Astrocyte (in vitro differentiated cells and primary cell): ENCODE data around the gene FBN2. TPM values are rescaled to one million over a fixed set of nuclear protein-coding genes. Genes with fewer than 3 reads are reported as not detected.

ENCODE experiments used
- DNase-seq: peaks from one replicate; pipeline ENCODE4 v3.0.0-alpha.2; 2010; ENCODE audit warnings: low read depth
- FAIRE-seq: peaks from 2 replicates; lab custom pipeline; 2011; peaks lifted over from hg19 to GRCh38; lab: Jason Lieb, UNC
- H2AFZ ChIP-seq: 2 replicates; pipeline ENCODE4 v1.6.0; 2012; ENCODE audit warnings: low read depth, low read length, inconsistent platforms
- H3K27ac ChIP-seq: 2 replicates; pipeline ENCODE4 v1.5.1; 2011; ENCODE audit warnings: low read depth, low read length, inconsistent platforms
- H3K27me3 ChIP-seq: 2 replicates; pipeline ENCODE4 v1.6.0; 2011; ENCODE audit warnings: low read length, inconsistent platforms; ENCODE audit not compliant: insufficient read depth
- H3K36me3 ChIP-seq: 2 replicates; pipeline ENCODE4 v1.5.1; 2011; ENCODE audit warnings: low read length, inconsistent platforms; ENCODE audit not compliant: insufficient read depth
- H3K4me1 ChIP-seq: 2 replicates; pipeline ENCODE4 v1.5.1; 2011; ENCODE audit warnings: low read length, inconsistent platforms; ENCODE audit not compliant: insufficient read depth
- H3K4me2 ChIP-seq: 2 replicates; pipeline ENCODE4 v1.6.0; 2012; ENCODE audit warnings: low read length, inconsistent platforms
- H3K4me3 ChIP-seq: 2 replicates; pipeline ENCODE4 v1.5.1; 2011; ENCODE audit warnings: low read depth, mild to moderate bottlenecking, low read length, inconsistent platforms; ENCODE audit not compliant: insufficient read depth
- H3K79me2 ChIP-seq: 2 replicates; pipeline ENCODE4 v1.6.0; 2012; ENCODE audit warnings: mild to moderate bottlenecking, low read length, inconsistent platforms; ENCODE audit not compliant: insufficient read depth
- H3K9ac ChIP-seq: 2 replicates; pipeline ENCODE4 v1.6.0; 2012; ENCODE audit warnings: mild to moderate bottlenecking, low read length, inconsistent platforms
- H3K9me3 ChIP-seq: 2 replicates; pipeline ENCODE4 v1.5.1; 2012; ENCODE audit warnings: low read depth, mild to moderate bottlenecking, low read length, inconsistent platforms; ENCODE audit not compliant: insufficient read depth
- H4K20me1 ChIP-seq: 2 replicates; pipeline ENCODE4 v1.6.0; 2012; ENCODE audit warnings: low read length, inconsistent platforms; ENCODE audit not compliant: insufficient read depth
- H3K27ac Mint-ChIP-seq: one replicate; pipeline ENCODE4 v1.8.0; 2021; ENCODE audit warnings: mild to moderate bottlenecking, mixed read lengths; ENCODE audit not compliant: unreplicated experiment
- H3K27me3 Mint-ChIP-seq: one replicate; pipeline ENCODE4 v1.8.0; 2021; ENCODE audit warnings: low read depth, mixed read lengths; ENCODE audit not compliant: unreplicated experiment
- H3K36me3 Mint-ChIP-seq: one replicate; pipeline ENCODE4 v1.8.0; 2021; ENCODE audit warnings: low read depth, mixed read lengths; ENCODE audit not compliant: unreplicated experiment
- H3K4me1 Mint-ChIP-seq: one replicate; pipeline ENCODE4 v1.8.0; 2021; ENCODE audit warnings: low read depth, mixed read lengths; ENCODE audit not compliant: unreplicated experiment
- H3K4me3 Mint-ChIP-seq: one replicate; pipeline ENCODE4 v1.8.0; 2021; ENCODE audit warnings: mild to moderate bottlenecking, moderate library complexity, mixed read lengths; ENCODE audit not compliant: unreplicated experiment
- H3K9me3 Mint-ChIP-seq: one replicate; pipeline ENCODE4 v1.8.0; 2021; ENCODE audit warnings: mild to moderate bottlenecking, mixed read lengths; ENCODE audit not compliant: unreplicated experiment
- EZH2 ChIP-seq: IDR thresholded peaks from 2 replicates; pipeline ENCODE4 v1.6.1; 2012; ENCODE audit warnings: mild to moderate bottlenecking, low read length, inconsistent platforms; ENCODE audit not compliant: insufficient read depth
- total RNA-seq: library from RNA; stranded (reverse); gene quantifications from 2 replicates; pipeline ENCODE4 v1.2.1, GENCODE V29; 2021
- TF ChIP-seq, protein P1 (sequence below): IDR thresholded peaks from 2 replicates; pipeline ENCODE4 v1.5.1; 2011; ENCODE audit warnings: low read depth, mild to moderate bottlenecking, inconsistent platforms, low read length, moderate library complexity; ENCODE audit not compliant: insufficient read depth

FBN2 gene
- total RNA-seq, 1 donor from 2014 or later, result 176 TPM

DNA sequence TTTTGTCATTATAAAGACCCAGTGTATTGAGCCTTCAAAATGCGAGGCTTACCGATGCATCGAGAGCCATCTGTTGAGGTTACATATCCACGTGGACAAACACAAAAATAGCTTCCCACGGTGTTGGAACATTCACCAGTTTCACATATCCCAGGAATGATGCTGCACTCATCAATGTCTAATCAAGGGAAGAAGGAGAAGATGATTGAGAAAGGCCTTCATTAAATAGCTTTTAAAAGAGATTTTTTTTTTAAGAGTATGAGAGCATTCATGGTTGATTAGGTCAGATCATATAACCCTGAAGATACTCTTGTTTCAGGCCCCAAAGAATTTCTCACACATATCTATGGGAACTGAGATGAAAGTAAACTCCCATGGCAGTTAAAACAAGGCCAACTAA lies 129.4 kb downstream of the FBN2 start:
- H3K9ac ChIP-seq, result no peak overlapping the region
- H2AFZ ChIP-seq, result no peak overlapping the region
- no peaks in the 10 kb centered on the region for H3K36me3 ChIP-seq
- peaks cover 29% of the 10 kb centered on the region for H3K36me3 Mint-ChIP-seq
- no peaks in the 10 kb centered on the region for H3K9me3 Mint-ChIP-seq
- no peak for TF ChIP-seq EZH2
- TF ChIP-seq, protein P1, sequence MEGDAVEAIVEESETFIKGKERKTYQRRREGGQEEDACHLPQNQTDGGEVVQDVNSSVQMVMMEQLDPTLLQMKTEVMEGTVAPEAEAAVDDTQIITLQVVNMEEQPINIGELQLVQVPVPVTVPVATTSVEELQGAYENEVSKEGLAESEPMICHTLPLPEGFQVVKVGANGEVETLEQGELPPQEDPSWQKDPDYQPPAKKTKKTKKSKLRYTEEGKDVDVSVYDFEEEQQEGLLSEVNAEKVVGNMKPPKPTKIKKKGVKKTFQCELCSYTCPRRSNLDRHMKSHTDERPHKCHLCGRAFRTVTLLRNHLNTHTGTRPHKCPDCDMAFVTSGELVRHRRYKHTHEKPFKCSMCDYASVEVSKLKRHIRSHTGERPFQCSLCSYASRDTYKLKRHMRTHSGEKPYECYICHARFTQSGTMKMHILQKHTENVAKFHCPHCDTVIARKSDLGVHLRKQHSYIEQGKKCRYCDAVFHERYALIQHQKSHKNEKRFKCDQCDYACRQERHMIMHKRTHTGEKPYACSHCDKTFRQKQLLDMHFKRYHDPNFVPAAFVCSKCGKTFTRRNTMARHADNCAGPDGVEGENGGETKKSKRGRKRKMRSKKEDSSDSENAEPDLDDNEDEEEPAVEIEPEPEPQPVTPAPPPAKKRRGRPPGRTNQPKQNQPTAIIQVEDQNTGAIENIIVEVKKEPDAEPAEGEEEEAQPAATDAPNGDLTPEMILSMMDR, result no peak
- no peak overlapping the region for H3K4me3 Mint-ChIP-seq
- no peaks in the 10 kb centered on the region for H3K27me3 Mint-ChIP-seq
- peaks cover 32% of the 10 kb centered on the region for H3K4me1 Mint-ChIP-seq
- peaks cover 11% of the 10 kb centered on the region for H3K4me1 ChIP-seq
- H3K4me2 ChIP-seq, result no peak overlapping the region
- H3K27me3 ChIP-seq, result no peaks in the 10 kb centered on the region
- H3K9me3 ChIP-seq, result no peaks in the 10 kb centered on the region
- H3K79me2 ChIP-seq, result no peaks in the 10 kb centered on the region
- peak overlapping the region; percentile 88 for H3K27ac Mint-ChIP-seq
- FAIRE-seq (no peak), DNase-seq (peak; percentile 50)
- H3K4me3 ChIP-seq, result no peak overlapping the region
- no peaks in the 10 kb centered on the region for H4K20me1 ChIP-seq
- H3K27ac ChIP-seq, result peak overlapping the region; percentile 69

DNA sequence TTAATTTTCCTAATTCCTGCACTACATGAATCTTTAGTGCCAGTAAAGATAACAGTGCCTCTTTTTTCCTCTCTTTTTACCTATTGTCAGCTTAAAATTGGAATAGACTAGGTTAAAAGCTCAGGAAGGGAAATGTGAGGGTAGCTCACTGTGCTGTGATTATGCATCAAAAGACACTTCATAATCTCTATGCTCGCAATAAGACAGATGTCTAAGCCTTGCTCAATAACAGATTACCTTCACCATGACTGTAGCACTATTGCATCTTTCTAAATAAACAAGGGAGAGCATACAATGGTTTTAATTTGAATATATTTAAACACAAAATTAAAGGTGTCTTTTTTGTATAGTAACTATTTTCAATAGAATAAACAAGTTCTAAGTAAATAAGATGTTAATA lies 130.1 kb downstream of the FBN2 start:
- no peaks in the 10 kb centered on the region for H3K27me3 ChIP-seq
- H3K9me3 Mint-ChIP-seq, result no peaks in the 10 kb centered on the region
- DNase-seq (no peak), FAIRE-seq (no peak)
- TF ChIP-seq, protein P1, result no peak
- TF ChIP-seq EZH2, result no peak
- H4K20me1 ChIP-seq, result no peaks in the 10 kb centered on the region
- no peaks in the 10 kb centered on the region for H3K27me3 Mint-ChIP-seq
- H3K36me3 Mint-ChIP-seq, result peaks cover 31% of the 10 kb centered on the region
- H3K79me2 ChIP-seq, result no peaks in the 10 kb centered on the region
- peaks cover 29% of the 10 kb centered on the region for H3K4me1 Mint-ChIP-seq
- H3K9me3 ChIP-seq, result no peaks in the 10 kb centered on the region
- H3K27ac ChIP-seq, result no peak overlapping the region
- peaks cover 11% of the 10 kb centered on the region for H3K4me1 ChIP-seq
- no peak overlapping the region for H3K27ac Mint-ChIP-seq
- no peak overlapping the region for H2AFZ ChIP-seq
- no peak overlapping the region for H3K4me3 ChIP-seq
- no peak overlapping the region for H3K4me3 Mint-ChIP-seq
- H3K36me3 ChIP-seq, result no peaks in the 10 kb centered on the region
- H3K4me2 ChIP-seq, result no peak overlapping the region
- no peak overlapping the region for H3K9ac ChIP-seq

DNA sequence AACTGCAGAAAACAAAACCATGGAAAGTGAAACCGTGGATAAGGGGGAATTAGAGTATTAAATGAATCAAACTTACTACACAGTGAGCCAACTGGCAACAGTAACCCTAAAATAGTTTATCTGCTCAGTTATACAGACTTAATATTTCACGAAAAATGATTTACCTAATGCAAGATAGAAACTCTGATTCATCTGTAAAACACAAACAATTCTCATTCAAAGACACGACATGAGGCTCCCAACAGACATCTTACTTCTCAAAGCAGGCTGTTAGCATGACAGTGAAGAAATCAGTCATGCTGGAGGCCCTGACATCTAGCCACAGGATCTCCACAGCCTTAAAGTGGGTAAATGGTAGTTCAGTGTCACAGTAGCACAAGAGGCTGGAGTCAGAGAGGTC lies 131.2 kb downstream of the FBN2 start:
- no peaks in the 10 kb centered on the region for H4K20me1 ChIP-seq
- TF ChIP-seq, protein P1, result no peak
- TF ChIP-seq EZH2, result no peak
- DNase-seq (no peak), FAIRE-seq (no peak)
- no peak overlapping the region for H3K4me3 Mint-ChIP-seq
- H3K27me3 ChIP-seq, result no peaks in the 10 kb centered on the region
- H3K27me3 Mint-ChIP-seq, result no peaks in the 10 kb centered on the region
- H3K4me2 ChIP-seq, result no peak overlapping the region
- no peaks in the 10 kb centered on the region for H3K9me3 ChIP-seq
- no peak overlapping the region for H3K27ac ChIP-seq
- H3K4me1 ChIP-seq, result peaks cover 11% of the 10 kb centered on the region
- H3K79me2 ChIP-seq, result no peaks in the 10 kb centered on the region
- no peak overlapping the region for H3K4me3 ChIP-seq
- H2AFZ ChIP-seq, result no peak overlapping the region
- H3K36me3 Mint-ChIP-seq, result peaks cover 31% of the 10 kb centered on the region
- H3K27ac Mint-ChIP-seq, result no peak overlapping the region
- peaks cover 26% of the 10 kb centered on the region for H3K4me1 Mint-ChIP-seq
- no peak overlapping the region for H3K9ac ChIP-seq
- no peaks in the 10 kb centered on the region for H3K9me3 Mint-ChIP-seq
- H3K36me3 ChIP-seq, result no peaks in the 10 kb centered on the region
